Measurements from ENCODE around the gene BLOC1S3.

The BLOC1S3 gene

GRCh38 chr19:45142016-45142725, 36.4 kb upstream of the BLOC1S3 start:
- H3K9me3 Mint-ChIP-seq = no peaks in the 10 kb centered on the region
- ATAC-seq (no peak), DNase-seq (ENCODE audit: low spot score in 2 of 2) (no peak)
- H3K4me3 Mint-ChIP-seq = no peak overlapping the region
- H3K27ac Mint-ChIP-seq = peak overlapping the region; percentile 74
- peaks cover 18% of the 10 kb centered on the region for H3K4me1 Mint-ChIP-seq
- H3K36me3 Mint-ChIP-seq = peaks cover 33% of the 10 kb centered on the region

GRCh38 chr19:45142726-45143110, 35.9 kb upstream of the BLOC1S3 start:
- H3K9me3 Mint-ChIP-seq = no peaks in the 10 kb centered on the region
- H3K4me1 Mint-ChIP-seq = peaks cover 14% of the 10 kb centered on the region
- DNase-seq (ENCODE audit: low spot score in 2 of 2) (no peak), ATAC-seq (no peak)
- peak overlapping the region; percentile 74 for H3K27ac Mint-ChIP-seq
- H3K36me3 Mint-ChIP-seq = peaks cover 33% of the 10 kb centered on the region
- H3K4me3 Mint-ChIP-seq = no peak overlapping the region

DNA sequence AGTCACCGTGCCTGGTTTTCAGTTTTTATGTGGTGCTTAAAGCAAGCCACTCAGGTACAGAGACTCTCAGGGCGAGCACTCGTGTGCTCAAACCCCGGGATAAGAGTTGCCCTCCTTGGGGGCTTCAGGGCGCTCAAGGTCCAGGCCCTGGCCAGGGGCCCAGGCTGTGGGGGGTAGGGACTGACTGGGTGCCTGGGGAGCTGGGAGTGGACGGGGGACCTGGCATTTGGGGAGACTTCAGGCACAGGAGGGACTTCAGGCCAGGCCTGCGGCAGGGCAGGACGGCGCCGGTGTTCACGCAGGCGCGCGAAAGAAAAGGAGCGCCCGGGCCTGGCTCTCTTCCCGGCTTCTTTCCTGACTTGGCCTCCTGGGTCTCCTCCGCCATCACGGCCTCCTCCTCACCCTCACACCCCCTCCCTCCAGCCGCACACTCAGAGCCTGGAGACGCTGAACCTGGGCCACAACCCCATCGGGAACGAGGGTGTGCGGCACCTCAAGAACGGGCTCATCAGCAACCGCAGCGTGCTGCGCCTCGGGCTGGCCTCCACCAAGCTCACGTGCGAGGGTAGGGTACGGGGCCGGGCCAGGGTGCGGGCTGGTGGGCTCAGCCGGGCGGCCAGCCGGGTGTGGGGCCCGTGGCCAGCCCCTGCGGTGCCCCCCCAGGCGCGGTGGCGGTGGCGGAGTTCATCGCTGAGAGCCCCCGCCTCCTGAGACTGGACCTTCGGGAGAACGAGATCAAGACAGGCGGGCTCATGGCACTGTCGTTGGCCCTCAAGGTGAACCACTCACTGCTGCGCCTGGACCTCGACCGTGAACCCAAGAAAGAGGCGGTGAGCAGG, 33.9 kb upstream of the BLOC1S3 start:
- DNase-seq (ENCODE audit: low spot score in 2 of 2) (no peak), ATAC-seq (no peak)
- Mint-ChIP-seq H3K9me3 (no peaks in the 10 kb centered on the region), H3K4me3 (no peak overlapping the region), H3K36me3 (peaks cover 33% of the 10 kb centered on the region), H3K27ac (no peak overlapping the region), H3K4me1 (peaks cover 8% of the 10 kb centered on the region)

- H3K9me3 Mint-ChIP-seq = no peaks in the 10 kb centered on the region
- H3K36me3 Mint-ChIP-seq = peaks cover 28% of the 10 kb centered on the region
- H3K27ac Mint-ChIP-seq = no peak overlapping the region
- peaks cover 8% of the 10 kb centered on the region for H3K4me1 Mint-ChIP-seq
- DNase-seq (ENCODE audit: low spot score in 2 of 2) = no peak
- ATAC-seq = no peak
- no peak overlapping the region for H3K4me3 Mint-ChIP-seq
These were observed 33.1 kb upstream of the BLOC1S3 start for GRCh38 chr19:45145270-45146189.

- H3K9me3 Mint-ChIP-seq = no peaks in the 10 kb centered on the region
- ATAC-seq (no peak), DNase-seq (ENCODE audit: low spot score in 2 of 2) (no peak)
- H3K36me3 Mint-ChIP-seq = peaks cover 26% of the 10 kb centered on the region
- no peak overlapping the region for H3K4me3 Mint-ChIP-seq
- H3K27ac Mint-ChIP-seq = no peak overlapping the region
- H3K4me1 Mint-ChIP-seq = peaks cover 10% of the 10 kb centered on the region
These were observed 32.3 kb upstream of the BLOC1S3 start for GRCh38 chr19:45146251-45146650.

GRCh38 chr19:45146741-45147205, 31.8 kb upstream of the BLOC1S3 start:
- ATAC-seq = no peak
- Mint-ChIP-seq H3K36me3 (peaks cover 21% of the 10 kb centered on the region), H3K4me1 (peaks cover 15% of the 10 kb centered on the region), H3K4me3 (no peak overlapping the region), H3K27ac (no peak overlapping the region), H3K9me3 (no peaks in the 10 kb centered on the region)
- DNase-seq (ENCODE audit: low spot score in 2 of 2) = no peak

DNA sequence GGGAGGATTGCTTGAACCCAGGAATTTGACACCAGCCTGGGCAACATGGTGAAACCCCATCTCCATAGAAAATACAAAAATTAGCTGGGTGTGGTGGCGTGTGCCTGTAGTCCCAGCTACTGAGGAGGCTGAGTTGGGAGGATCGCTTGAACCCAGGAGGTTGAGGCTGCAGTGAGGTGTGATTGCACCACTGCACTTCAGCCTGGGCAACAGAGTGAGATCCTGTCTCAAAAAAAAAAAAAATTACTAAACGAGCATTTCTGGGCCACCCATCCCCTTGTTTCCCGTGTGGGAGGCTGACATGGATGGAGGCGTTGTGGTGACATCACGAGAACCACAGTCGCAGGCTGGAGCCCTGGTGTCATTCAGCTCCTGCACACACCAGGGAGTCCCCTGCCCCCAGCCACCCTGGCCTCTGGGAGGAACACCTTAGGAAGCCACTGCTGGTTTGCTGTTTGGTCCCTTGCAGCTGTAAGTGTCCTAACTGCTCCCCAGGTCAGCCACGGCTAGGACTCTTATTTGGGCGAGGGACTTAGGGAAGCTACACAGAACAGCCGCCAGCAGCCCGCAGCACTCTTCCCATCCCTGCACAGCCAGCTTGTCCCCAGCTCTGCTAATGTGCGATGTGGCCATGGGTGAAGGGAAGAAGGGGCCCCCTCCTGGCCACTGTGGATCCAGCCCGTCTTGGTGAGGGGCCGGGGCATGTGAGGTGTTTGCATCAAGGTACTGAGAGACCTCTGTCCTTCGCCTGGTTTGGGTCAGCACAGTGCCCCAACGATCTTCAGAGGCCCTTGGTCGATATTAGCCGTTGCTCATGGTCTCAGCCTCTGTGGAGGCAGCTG, 30.5 kb upstream of the BLOC1S3 start:
- Mint-ChIP-seq H3K27ac (no peak overlapping the region), H3K4me3 (no peak overlapping the region), H3K9me3 (no peaks in the 10 kb centered on the region), H3K36me3 (peaks cover 12% of the 10 kb centered on the region), H3K4me1 (peaks cover 17% of the 10 kb centered on the region)
- no peak for ATAC-seq
- no peak for DNase-seq (ENCODE audit: low spot score in 2 of 2)

- Mint-ChIP-seq H3K9me3 (no peaks in the 10 kb centered on the region), H3K36me3 (peaks cover under 1% of the 10 kb centered on the region), H3K4me1 (peaks cover 26% of the 10 kb centered on the region), H3K4me3 (no peak overlapping the region), H3K27ac (no peak overlapping the region)
- no peak for ATAC-seq
- no peak for DNase-seq (ENCODE audit: low spot score in 2 of 2)
These were observed 29.5 kb upstream of the BLOC1S3 start for GRCh38 chr19:45149129-45149528.

DNA sequence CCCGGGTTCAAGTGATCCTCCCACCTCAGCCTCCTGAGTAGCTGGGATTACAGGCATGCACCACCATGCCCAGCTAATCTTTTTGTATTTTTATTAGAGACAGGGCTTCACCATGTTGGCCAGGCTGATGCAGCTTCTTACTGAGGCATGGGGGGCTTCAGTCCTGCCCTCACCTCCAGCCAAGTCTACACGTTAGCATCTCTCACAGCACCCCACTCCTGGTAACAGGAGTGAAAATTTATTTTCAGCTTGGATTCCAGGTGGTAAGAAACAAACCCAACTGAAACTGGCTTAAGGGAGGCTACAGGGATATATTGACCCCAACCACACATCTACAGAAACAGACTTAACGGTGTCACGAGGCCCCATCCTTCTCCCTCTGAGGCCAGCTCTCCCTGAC, 28.4 kb upstream of the BLOC1S3 start:
- peak overlapping the region; percentile 54 for H3K27ac Mint-ChIP-seq
- no peak overlapping the region for H3K4me3 Mint-ChIP-seq
- no peak for DNase-seq (ENCODE audit: low spot score in 2 of 2)
- H3K36me3 Mint-ChIP-seq = no peaks in the 10 kb centered on the region
- no peak for ATAC-seq
- H3K4me1 Mint-ChIP-seq = peaks cover 31% of the 10 kb centered on the region
- H3K9me3 Mint-ChIP-seq = no peaks in the 10 kb centered on the region

GRCh38 chr19:45150751-45151281, 27.8 kb upstream of the BLOC1S3 start:
- H3K27ac Mint-ChIP-seq = peak overlapping the region; percentile 54
- ATAC-seq = no peak
- no peaks in the 10 kb centered on the region for H3K36me3 Mint-ChIP-seq

GRCh38 chr19:45151320-45151719, 27.3 kb upstream of the BLOC1S3 start:
- peak overlapping the region; percentile 66 for H3K4me3 Mint-ChIP-seq
- H3K36me3 Mint-ChIP-seq = no peaks in the 10 kb centered on the region
- ATAC-seq (no peak), DNase-seq (ENCODE audit: low spot score in 2 of 2) (no peak)
- H3K27ac Mint-ChIP-seq = peak overlapping the region; percentile 63
- peaks cover 31% of the 10 kb centered on the region for H3K4me1 Mint-ChIP-seq
- H3K9me3 Mint-ChIP-seq = no peaks in the 10 kb centered on the region

More at GRCh38 chr19:45150751-45151281, 27.8 kb upstream of the BLOC1S3 start:
- peak overlapping the region; percentile 66 for H3K4me3 Mint-ChIP-seq
- peaks cover 31% of the 10 kb centered on the region for H3K4me1 Mint-ChIP-seq
- no peaks in the 10 kb centered on the region for H3K9me3 Mint-ChIP-seq
- no peak for DNase-seq (ENCODE audit: low spot score in 2 of 2)

DNA sequence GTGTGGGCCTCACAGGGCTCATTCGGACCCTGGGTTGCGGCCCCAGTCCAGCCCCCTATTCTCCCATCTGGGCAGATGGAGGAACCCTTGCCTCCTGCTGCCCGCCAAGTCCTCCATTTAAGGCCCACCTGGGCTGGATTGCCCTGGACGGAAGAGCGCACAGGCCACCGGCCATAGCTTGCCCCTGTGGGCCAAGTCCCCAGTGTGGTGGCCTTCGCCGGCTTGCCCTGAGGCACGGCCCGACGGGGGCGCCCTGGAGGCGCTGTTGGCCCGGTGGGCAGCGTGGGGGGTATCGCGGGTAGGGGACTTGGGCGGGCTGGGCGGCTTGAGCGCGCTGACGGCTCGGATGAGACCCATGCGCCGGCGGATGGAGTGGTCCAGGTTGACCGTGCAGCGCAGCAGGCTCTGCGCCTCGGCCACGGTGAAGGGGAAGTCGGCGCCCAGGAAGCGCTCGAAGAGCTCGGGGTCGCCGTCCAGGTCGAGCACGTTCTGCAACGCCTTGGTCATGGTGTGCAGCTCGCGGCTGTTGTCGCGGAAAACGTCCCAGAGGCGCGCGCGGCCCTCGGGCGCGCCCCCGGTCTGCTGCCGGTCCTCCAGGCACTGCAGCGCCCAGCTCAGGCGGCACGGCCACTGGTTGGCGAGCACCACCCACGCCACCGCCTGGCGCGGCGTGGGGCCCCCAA, 26.6 kb upstream of the BLOC1S3 start:
- H3K4me1 Mint-ChIP-seq = peaks cover 31% of the 10 kb centered on the region
- DNase-seq (ENCODE audit: low spot score in 2 of 2) (no peak), ATAC-seq (no peak)
- peak overlapping the region; percentile 63 for H3K27ac Mint-ChIP-seq
- H3K36me3 Mint-ChIP-seq = no peaks in the 10 kb centered on the region
- H3K9me3 Mint-ChIP-seq = no peaks in the 10 kb centered on the region
- peak overlapping the region; percentile 66 for H3K4me3 Mint-ChIP-seq

GRCh38 chr19:45152504-45153338, 25.9 kb upstream of the BLOC1S3 start:
- DNase-seq (ENCODE audit: low spot score in 2 of 2) = no peak
- Mint-ChIP-seq H3K9me3 (no peaks in the 10 kb centered on the region), H3K36me3 (no peaks in the 10 kb centered on the region), H3K4me1 (peaks cover 31% of the 10 kb centered on the region), H3K27ac (no peak overlapping the region), H3K4me3 (peak overlapping the region; percentile 66)
- ATAC-seq = peak; percentile 62
